Right lobe of liver (tissue), 4 donors: ENCODE measurements around the gene PPP1R27.

Experiments
- POLR2A ChIP-seq: fragments of 450-650 bp; IDR thresholded peaks from one replicate; pipeline ENCODE4 v1.6.1; 2017; ENCODE audit warnings: antibody characterized with exemption, mild to moderate bottlenecking
- TF ChIP-seq, protein P1 (sequence below), 4 donors: fragments of 200-600 bp in 3 of 4; fragments of 450-650 bp in 1 of 4; IDR thresholded peaks; one replicate each; pipeline versions ENCODE4 v1.5.1 to v1.8.0; 2016 to 2022; ENCODE audit warnings: antibody characterized with exemption in 4 of 4, mild to moderate bottlenecking in 2 of 4
- donor health status: DM: no; HTN: no; CAD: no.
- donor health status: DM: no; HTN: no; CAD: no.
- donor health status: DM: no; HTN: yes; CAD: no.

DNA sequence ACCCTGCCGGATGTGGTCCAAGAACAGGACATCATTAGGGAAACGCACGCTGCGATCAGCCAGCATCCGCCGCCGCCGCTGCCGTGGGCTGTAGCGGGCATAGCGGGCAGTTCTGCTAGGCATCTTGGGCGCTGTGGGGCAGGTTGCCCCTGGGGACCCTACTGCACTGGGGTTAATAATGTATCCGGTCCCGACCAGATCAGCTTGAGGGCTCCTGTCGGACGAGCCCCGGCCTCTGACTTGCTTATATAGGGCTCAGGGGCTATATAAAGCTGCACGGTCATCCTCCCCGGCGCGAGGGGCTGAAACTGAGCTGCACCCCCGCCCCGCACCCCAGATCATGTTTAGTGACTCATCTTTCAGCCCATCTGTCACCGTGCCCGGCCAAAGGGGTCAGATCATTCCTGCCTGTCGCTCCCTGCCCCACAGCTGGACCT lies at the start of gene PPP1R27:
- TF ChIP-seq, protein P1, sequence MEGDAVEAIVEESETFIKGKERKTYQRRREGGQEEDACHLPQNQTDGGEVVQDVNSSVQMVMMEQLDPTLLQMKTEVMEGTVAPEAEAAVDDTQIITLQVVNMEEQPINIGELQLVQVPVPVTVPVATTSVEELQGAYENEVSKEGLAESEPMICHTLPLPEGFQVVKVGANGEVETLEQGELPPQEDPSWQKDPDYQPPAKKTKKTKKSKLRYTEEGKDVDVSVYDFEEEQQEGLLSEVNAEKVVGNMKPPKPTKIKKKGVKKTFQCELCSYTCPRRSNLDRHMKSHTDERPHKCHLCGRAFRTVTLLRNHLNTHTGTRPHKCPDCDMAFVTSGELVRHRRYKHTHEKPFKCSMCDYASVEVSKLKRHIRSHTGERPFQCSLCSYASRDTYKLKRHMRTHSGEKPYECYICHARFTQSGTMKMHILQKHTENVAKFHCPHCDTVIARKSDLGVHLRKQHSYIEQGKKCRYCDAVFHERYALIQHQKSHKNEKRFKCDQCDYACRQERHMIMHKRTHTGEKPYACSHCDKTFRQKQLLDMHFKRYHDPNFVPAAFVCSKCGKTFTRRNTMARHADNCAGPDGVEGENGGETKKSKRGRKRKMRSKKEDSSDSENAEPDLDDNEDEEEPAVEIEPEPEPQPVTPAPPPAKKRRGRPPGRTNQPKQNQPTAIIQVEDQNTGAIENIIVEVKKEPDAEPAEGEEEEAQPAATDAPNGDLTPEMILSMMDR (IDR thresholded peaks at IDR 0.05), result no peak
- no peak for TF ChIP-seq POLR2A
